ENCODE results near the gene YKT6.

Gene YKT6

DNA sequence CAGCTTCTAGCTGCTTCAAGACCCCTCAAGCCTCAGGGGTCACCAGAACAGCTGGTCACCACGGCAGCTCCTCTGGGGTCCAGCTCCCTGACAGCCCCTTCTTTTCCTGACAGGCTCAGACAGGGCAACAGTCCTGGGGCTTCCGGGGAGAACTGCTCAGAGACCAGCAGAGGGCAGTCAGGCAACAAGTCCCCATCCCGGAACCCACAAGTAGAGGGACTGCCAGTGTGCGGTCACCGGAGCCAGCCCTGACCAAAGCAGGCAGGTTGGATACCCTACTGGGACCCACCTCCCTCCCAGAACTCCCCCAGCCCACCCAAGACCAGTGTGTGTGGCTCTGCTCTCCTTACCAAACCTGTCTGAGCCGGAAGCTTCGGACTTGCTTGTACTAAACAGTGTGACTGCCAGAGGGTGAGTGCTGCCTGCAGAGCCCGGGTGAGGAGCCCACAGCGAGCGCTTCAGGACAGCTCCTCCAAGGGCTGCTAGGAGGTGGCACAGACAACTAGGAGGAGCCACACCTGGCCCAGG, 40.3 kb downstream of the YKT6 start:
- Histone ChIP-seq H3K4me3 (ENCODE audit: low read depth in 1 of 2, low read length in 2 of 2) (peak overlapping the region in 1 of 2 donors; percentile 28), H3K27me3 (ENCODE audit: control insufficient read depth in 1 of 2, insufficient read depth in 2 of 2, low read length in 2 of 2) (no peaks in the 10 kb centered on the region), H3K9ac (ENCODE audit: low read length) (no peak overlapping the region), H3K27ac (ENCODE audit: low read depth, low read length) (no peak overlapping the region), H3K4me1 (ENCODE audit: insufficient read depth, low read length) (no peaks in the 10 kb centered on the region), H3K36me3 (ENCODE audit: insufficient read depth, low read length) (no peaks in the 10 kb centered on the region), H3K9me3 (ENCODE audit: low read length) (no peaks in the 10 kb centered on the region)

DNA sequence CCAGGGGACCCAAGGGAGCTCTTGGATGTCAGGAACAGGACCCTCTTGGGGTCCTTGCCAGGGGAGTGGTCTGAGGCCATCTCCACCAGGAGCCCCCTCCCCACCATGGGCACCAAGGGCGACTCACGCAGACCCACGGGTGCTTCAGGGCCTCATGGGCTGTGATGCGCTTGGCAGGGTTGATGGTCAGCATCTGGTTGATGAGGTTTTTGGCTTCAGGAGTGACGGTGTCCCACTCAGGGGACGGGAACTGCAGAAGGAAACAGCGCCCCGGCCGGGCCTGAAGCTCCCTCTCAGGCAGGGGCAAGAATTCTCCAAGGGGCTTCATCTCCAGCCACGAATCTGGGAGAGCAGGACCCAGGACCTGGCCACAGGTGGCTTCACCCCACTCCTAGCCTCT, 41.3 kb downstream of the YKT6 start:
- no peak overlapping the region for H3K9ac ChIP-seq (ENCODE audit: low read length)
- H3K27me3 ChIP-seq (ENCODE audit: control insufficient read depth in 1 of 2, insufficient read depth in 2 of 2, low read length in 2 of 2) = no peaks in the 10 kb centered on the region
- H3K4me3 ChIP-seq (ENCODE audit: low read depth in 1 of 2, low read length in 2 of 2) = no peak overlapping the region
- no peaks in the 10 kb centered on the region for H3K4me1 ChIP-seq (ENCODE audit: insufficient read depth, low read length)
- H3K27ac ChIP-seq (ENCODE audit: low read depth, low read length) = no peak overlapping the region
- no peaks in the 10 kb centered on the region for H3K9me3 ChIP-seq (ENCODE audit: low read length)
- H3K36me3 ChIP-seq (ENCODE audit: insufficient read depth, low read length) = no peaks in the 10 kb centered on the region

DNA sequence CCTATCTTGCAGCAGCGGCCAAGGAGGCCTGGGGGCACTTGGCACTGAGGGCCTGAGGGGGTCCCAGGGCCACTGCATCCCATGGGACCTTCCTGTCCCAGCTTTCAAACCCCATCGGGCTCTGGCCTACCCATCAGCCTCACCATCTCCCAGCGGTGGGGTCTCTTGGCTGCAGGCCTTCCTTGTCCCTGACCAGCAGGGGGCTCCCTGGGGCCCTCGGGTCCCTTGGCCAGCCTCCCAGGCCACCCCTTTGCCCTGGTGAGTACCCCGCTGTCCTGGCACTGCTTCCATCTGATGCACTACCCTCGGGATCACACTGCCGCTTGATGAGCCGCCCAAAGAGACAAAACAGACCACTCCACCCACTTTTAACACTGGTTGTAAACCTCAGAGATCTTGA, 43.5 kb downstream of the YKT6 start:
- no peak overlapping the region for H3K9ac ChIP-seq (ENCODE audit: low read length)
- H3K9me3 ChIP-seq (ENCODE audit: low read length) = no peaks in the 10 kb centered on the region
- no peaks in the 10 kb centered on the region for H3K27me3 ChIP-seq (ENCODE audit: control insufficient read depth in 1 of 2, insufficient read depth in 2 of 2, low read length in 2 of 2)
- H3K27ac ChIP-seq (ENCODE audit: low read depth, low read length) = no peak overlapping the region
- H3K4me1 ChIP-seq (ENCODE audit: insufficient read depth, low read length) = no peaks in the 10 kb centered on the region
- no peaks in the 10 kb centered on the region for H3K36me3 ChIP-seq (ENCODE audit: insufficient read depth, low read length)
- no peak overlapping the region for H3K4me3 ChIP-seq (ENCODE audit: low read depth in 1 of 2, low read length in 2 of 2)

- Histone ChIP-seq H3K4me3 (ENCODE audit: low read depth in 1 of 2, low read length in 2 of 2) (no peak overlapping the region), H3K9ac (ENCODE audit: low read length) (no peak overlapping the region), H3K36me3 (ENCODE audit: insufficient read depth, low read length) (no peaks in the 10 kb centered on the region), H3K27me3 (ENCODE audit: control insufficient read depth in 1 of 2, insufficient read depth in 2 of 2, low read length in 2 of 2) (no peaks in the 10 kb centered on the region), H3K9me3 (ENCODE audit: low read length) (no peaks in the 10 kb centered on the region), H3K27ac (ENCODE audit: low read depth, low read length) (no peak overlapping the region), H3K4me1 (ENCODE audit: insufficient read depth, low read length) (no peaks in the 10 kb centered on the region)
Observed at GRCh38 chr7:44246396-44247113, 45.8 kb downstream of the YKT6 start.

GRCh38 chr7:44247868-44248651, 47.3 kb downstream of the YKT6 start:
- Histone ChIP-seq H3K4me1 (ENCODE audit: insufficient read depth, low read length) (no peaks in the 10 kb centered on the region), H3K9me3 (ENCODE audit: low read length) (no peaks in the 10 kb centered on the region), H3K9ac (ENCODE audit: low read length) (no peak overlapping the region), H3K4me3 (ENCODE audit: low read depth in 1 of 2, low read length in 2 of 2) (no peak overlapping the region), H3K27ac (ENCODE audit: low read depth, low read length) (no peak overlapping the region), H3K27me3 (ENCODE audit: control insufficient read depth in 1 of 2, insufficient read depth in 2 of 2, low read length in 2 of 2) (no peaks in the 10 kb centered on the region), H3K36me3 (ENCODE audit: insufficient read depth, low read length) (no peaks in the 10 kb centered on the region)

- Histone ChIP-seq H3K27ac (ENCODE audit: low read depth, low read length) (no peak overlapping the region), H3K27me3 (ENCODE audit: control insufficient read depth in 1 of 2, insufficient read depth in 2 of 2, low read length in 2 of 2) (no peaks in the 10 kb centered on the region), H3K4me3 (ENCODE audit: low read depth in 1 of 2, low read length in 2 of 2) (no peak overlapping the region), H3K4me1 (ENCODE audit: insufficient read depth, low read length) (no peaks in the 10 kb centered on the region), H3K9ac (ENCODE audit: low read length) (no peak overlapping the region), H3K9me3 (ENCODE audit: low read length) (no peaks in the 10 kb centered on the region), H3K36me3 (ENCODE audit: insufficient read depth, low read length) (no peaks in the 10 kb centered on the region)
Observed at GRCh38 chr7:44249639-44250234, 49.0 kb downstream of the YKT6 start.

DNA sequence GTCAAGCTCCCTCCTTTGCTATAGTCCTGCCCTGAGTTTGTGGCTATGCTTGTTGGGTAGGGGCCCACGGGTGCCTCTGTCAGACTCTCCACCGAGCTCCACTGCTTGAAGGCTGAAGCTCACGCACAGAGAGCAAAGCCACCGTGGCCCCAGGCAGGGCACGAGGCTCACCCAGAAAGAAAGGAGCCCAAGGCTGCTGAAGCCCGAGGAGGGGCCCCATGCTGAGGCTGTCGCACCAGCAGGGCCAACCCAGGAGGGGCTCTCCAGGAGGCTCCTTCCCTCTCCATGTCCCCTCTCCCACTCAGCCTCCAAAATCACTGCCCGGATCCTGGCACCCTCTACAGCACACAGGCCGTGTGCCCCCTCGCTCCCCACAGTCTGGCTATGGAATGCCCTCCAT, 50.5 kb downstream of the YKT6 start:
- Histone ChIP-seq H3K4me1 (ENCODE audit: insufficient read depth, low read length) (no peaks in the 10 kb centered on the region), H3K36me3 (ENCODE audit: insufficient read depth, low read length) (no peaks in the 10 kb centered on the region), H3K9me3 (ENCODE audit: low read length) (no peaks in the 10 kb centered on the region), H3K9ac (ENCODE audit: low read length) (no peak overlapping the region), H3K4me3 (ENCODE audit: low read depth in 1 of 2, low read length in 2 of 2) (no peak overlapping the region), H3K27ac (ENCODE audit: low read depth, low read length) (no peak overlapping the region), H3K27me3 (ENCODE audit: control insufficient read depth in 1 of 2, insufficient read depth in 2 of 2, low read length in 2 of 2) (no peaks in the 10 kb centered on the region)

GRCh38 chr7:44251881-44252280, 51.1 kb downstream of the YKT6 start:
- Histone ChIP-seq H3K27ac (ENCODE audit: low read depth, low read length) (no peak overlapping the region), H3K36me3 (ENCODE audit: insufficient read depth, low read length) (no peaks in the 10 kb centered on the region), H3K4me1 (ENCODE audit: insufficient read depth, low read length) (no peaks in the 10 kb centered on the region), H3K27me3 (ENCODE audit: control insufficient read depth in 1 of 2, insufficient read depth in 2 of 2, low read length in 2 of 2) (no peaks in the 10 kb centered on the region), H3K9ac (ENCODE audit: low read length) (no peak overlapping the region), H3K4me3 (ENCODE audit: low read depth in 1 of 2, low read length in 2 of 2) (no peak overlapping the region), H3K9me3 (ENCODE audit: low read length) (no peaks in the 10 kb centered on the region)

- H3K36me3 ChIP-seq (ENCODE audit: insufficient read depth, low read length) = no peaks in the 10 kb centered on the region
- no peak overlapping the region for H3K9ac ChIP-seq (ENCODE audit: low read length)
- H3K27ac ChIP-seq (ENCODE audit: low read depth, low read length) = no peak overlapping the region
Observed at GRCh38 chr7:44256459-44256858, 55.7 kb downstream of the YKT6 start.

GRCh38 chr7:44257213-44257612, 56.4 kb downstream of the YKT6 start:
- H3K4me1 ChIP-seq (ENCODE audit: insufficient read depth, low read length) = peaks cover 20% of the 10 kb centered on the region
- H3K9ac ChIP-seq (ENCODE audit: low read length) = no peak overlapping the region

More at GRCh38 chr7:44256459-44256858, 55.7 kb downstream of the YKT6 start:
- peaks cover 20% of the 10 kb centered on the region for H3K4me1 ChIP-seq (ENCODE audit: insufficient read depth, low read length)
- H3K9me3 ChIP-seq (ENCODE audit: low read length) = no peaks in the 10 kb centered on the region
- H3K4me3 ChIP-seq (ENCODE audit: low read depth in 1 of 2, low read length in 2 of 2) = no peak overlapping the region
- no peaks in the 10 kb centered on the region for H3K27me3 ChIP-seq (ENCODE audit: control insufficient read depth in 1 of 2, insufficient read depth in 2 of 2, low read length in 2 of 2)

GRCh38 chr7:44257618-44258422, 57.0 kb downstream of the YKT6 start:
- peaks cover 20% of the 10 kb centered on the region for H3K4me1 ChIP-seq (ENCODE audit: insufficient read depth, low read length)
- no peaks in the 10 kb centered on the region for H3K9me3 ChIP-seq (ENCODE audit: low read length)
- peaks cover 0 to under 1% of the 10 kb centered on the region in 2 donors for H3K27me3 ChIP-seq (ENCODE audit: control insufficient read depth in 1 of 2, insufficient read depth in 2 of 2, low read length in 2 of 2)
- H3K9ac ChIP-seq (ENCODE audit: low read length) = no peak overlapping the region
- no peaks in the 10 kb centered on the region for H3K36me3 ChIP-seq (ENCODE audit: insufficient read depth, low read length)
- no peak overlapping the region for H3K27ac ChIP-seq (ENCODE audit: low read depth, low read length)
- H3K4me3 ChIP-seq (ENCODE audit: low read depth in 1 of 2, low read length in 2 of 2) = no peak overlapping the region

More at GRCh38 chr7:44257213-44257612, 56.4 kb downstream of the YKT6 start:
- no peaks in the 10 kb centered on the region for H3K36me3 ChIP-seq (ENCODE audit: insufficient read depth, low read length)
- no peak overlapping the region for H3K27ac ChIP-seq (ENCODE audit: low read depth, low read length)
- H3K9me3 ChIP-seq (ENCODE audit: low read length) = no peaks in the 10 kb centered on the region
- no peaks in the 10 kb centered on the region for H3K27me3 ChIP-seq (ENCODE audit: control insufficient read depth in 1 of 2, insufficient read depth in 2 of 2, low read length in 2 of 2)
- no peak overlapping the region for H3K4me3 ChIP-seq (ENCODE audit: low read depth in 1 of 2, low read length in 2 of 2)
